ENCODE measurements around the gene PLA2G2C. TPM values are rescaled to one million over a fixed set of nuclear protein-coding genes. Genes with fewer than 3 reads are reported as not detected.

PLA2G2C gene
- total and polyA plus RNA-seq, 2 of the 8 experiments (the other 6 are each of a cell fraction or from before 2014, with no cell fraction given), result not detected

GRCh38 chr1:20228314-20228825 lies 42.1 kb upstream of the PLA2G2C start (continued):
- TF ChIP-seq RBBP5 (IDR thresholded peaks at IDR 0.05; ENCODE audit: borderline replicate concordance, low read depth, low read length) (no peak), EGR1 (IDR thresholded peaks at IDR 0.05; ENCODE audit: borderline replicate concordance, low read depth, low read length) (no peak), FOSL1 (IDR thresholded peaks at IDR 0.05; ENCODE audit: insufficient read depth, low read depth, low read length) (no peak)

Measured in H1 (cell line).